ENCODE data around the gene PRAF2.

Gene PRAF2

DNA sequence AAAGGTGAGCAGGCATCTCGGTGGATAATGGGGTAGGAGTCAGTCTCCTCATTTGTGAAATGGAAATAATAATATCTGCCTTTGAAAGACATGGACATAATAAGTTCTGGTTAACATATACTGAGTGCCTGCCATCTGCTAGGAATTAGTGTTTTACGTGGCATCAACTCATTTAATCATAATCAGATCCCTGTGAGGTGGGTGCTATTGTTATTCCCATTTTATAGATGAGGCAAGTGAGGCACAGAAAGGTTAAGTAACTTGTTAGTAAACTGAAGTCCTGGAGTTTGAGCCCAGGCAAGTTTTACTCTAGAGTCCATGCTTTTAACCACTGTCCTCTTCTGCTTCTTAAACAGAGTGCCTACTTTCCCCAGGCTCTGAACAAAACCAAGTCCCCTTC lies 7.5 kb downstream of the PRAF2 start:
- Mint-ChIP-seq H3K4me3 (no peak overlapping the region), H3K9me3 (no peaks in the 10 kb centered on the region), H3K36me3 (ENCODE audit: low read depth) (peaks cover 5% of the 10 kb centered on the region), H3K27ac (no peak overlapping the region), H3K27me3 (ENCODE audit: low read depth) (no peaks in the 10 kb centered on the region), H3K4me1 (ENCODE audit: low read depth) (no peaks in the 10 kb centered on the region)

DNA sequence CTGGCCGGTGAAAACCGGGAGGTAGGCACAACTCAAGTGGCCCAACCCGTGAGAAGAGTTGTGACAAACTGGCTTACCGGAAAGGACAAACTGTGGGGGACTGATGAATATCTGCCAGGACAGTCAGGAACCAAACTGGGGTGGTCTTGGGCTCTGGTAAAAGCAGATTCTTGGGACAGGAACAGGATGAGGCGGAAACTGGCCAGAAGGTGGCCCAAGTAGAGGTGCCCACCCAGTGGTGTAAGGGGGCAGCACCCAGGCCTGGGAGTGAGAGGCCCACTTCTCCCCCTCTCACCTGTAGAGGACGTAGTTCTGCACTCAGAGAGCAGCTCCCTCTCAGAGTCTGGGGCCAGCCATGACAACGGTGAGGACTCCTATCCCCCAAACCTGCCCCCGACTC lies 9.1 kb downstream of the PRAF2 start:
- Mint-ChIP-seq H3K4me3 (no peak overlapping the region), H3K4me1 (ENCODE audit: low read depth) (no peaks in the 10 kb centered on the region), H3K9me3 (no peaks in the 10 kb centered on the region), H3K27me3 (ENCODE audit: low read depth) (no peaks in the 10 kb centered on the region), H3K36me3 (ENCODE audit: low read depth) (no peaks in the 10 kb centered on the region), H3K27ac (no peak overlapping the region)

DNA sequence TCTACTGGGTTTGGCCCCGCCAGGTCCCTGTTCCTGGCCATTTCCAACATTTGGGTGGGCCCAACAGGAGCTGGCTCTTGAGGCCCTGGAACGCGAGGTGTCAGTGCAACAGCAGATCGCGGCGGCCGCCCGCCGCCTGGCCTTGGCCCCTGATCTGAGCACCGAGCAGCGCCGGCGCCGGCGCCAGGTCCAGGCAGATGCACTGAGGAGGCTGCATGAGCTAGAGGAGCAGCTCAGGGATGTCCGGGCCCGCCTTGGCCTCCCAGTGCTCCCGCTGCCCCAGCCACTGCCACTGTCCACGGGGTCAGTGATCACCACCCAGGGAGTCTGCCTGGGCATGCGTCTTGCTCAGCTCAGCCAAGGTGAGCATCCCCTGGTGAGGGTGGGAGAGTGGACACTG lies 9.5 kb downstream of the PRAF2 start:
- no peaks in the 10 kb centered on the region for H3K4me1 Mint-ChIP-seq (ENCODE audit: low read depth)
- no peaks in the 10 kb centered on the region for H3K9me3 Mint-ChIP-seq
- no peak overlapping the region for H3K27ac Mint-ChIP-seq

DNA sequence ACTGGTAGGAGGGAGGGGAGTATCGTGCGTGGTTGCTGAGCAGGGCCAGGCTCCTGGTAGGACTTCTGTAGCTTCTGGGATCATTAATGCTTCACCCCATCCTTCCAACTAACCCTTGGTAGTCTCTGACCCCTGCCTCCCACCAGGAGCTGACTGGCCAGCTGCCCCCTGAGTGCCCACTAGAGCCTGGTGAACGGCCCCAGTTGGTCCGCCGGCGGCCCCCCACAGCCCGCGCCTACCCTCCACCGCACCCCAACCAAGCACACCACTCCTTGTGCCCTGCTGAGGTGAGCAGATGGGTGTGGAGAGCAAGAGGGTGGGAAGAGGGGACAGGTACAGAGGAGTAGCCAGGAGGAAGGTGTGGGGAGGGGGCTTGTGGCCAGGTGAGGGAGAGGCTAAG lies 10.1 kb downstream of the PRAF2 start:
- Mint-ChIP-seq H3K9me3 (no peaks in the 10 kb centered on the region), H3K4me3 (no peak overlapping the region), H3K36me3 (ENCODE audit: low read depth) (no peaks in the 10 kb centered on the region), H3K27ac (no peak overlapping the region), H3K27me3 (ENCODE audit: low read depth) (no peaks in the 10 kb centered on the region), H3K4me1 (ENCODE audit: low read depth) (no peaks in the 10 kb centered on the region)

More for the DNA sequence above, 9.5 kb downstream of the PRAF2 start:
- Mint-ChIP-seq H3K36me3 (ENCODE audit: low read depth) (no peaks in the 10 kb centered on the region), H3K27me3 (ENCODE audit: low read depth) (no peaks in the 10 kb centered on the region), H3K4me3 (no peak overlapping the region)

DNA sequence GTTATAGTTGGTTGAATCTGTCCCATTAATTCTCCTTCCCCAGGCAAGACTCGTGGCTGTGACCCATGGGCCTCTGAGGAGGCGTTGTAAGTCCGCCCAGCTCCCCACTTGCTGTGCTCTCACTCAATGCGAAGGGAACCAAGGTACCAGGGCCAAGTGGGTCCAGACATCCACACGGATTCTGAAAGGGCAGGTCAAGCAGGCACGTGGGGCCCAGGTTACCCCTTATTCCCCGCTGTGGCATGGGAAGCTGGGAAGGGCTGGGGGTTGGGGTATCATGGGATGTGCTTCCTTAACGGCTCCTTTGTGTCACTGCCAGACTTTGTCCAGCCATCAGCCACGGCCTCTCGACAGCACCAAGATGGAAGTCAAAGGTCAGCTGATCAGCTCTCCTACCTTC lies 11.9 kb downstream of the PRAF2 start:
- H3K27ac Mint-ChIP-seq, result no peak overlapping the region
- no peak overlapping the region for H3K4me3 Mint-ChIP-seq
- no peaks in the 10 kb centered on the region for H3K27me3 Mint-ChIP-seq (ENCODE audit: low read depth)
- H3K9me3 Mint-ChIP-seq, result no peaks in the 10 kb centered on the region
- no peaks in the 10 kb centered on the region for H3K36me3 Mint-ChIP-seq (ENCODE audit: low read depth)
- H3K4me1 Mint-ChIP-seq (ENCODE audit: low read depth), result no peaks in the 10 kb centered on the region

DNA sequence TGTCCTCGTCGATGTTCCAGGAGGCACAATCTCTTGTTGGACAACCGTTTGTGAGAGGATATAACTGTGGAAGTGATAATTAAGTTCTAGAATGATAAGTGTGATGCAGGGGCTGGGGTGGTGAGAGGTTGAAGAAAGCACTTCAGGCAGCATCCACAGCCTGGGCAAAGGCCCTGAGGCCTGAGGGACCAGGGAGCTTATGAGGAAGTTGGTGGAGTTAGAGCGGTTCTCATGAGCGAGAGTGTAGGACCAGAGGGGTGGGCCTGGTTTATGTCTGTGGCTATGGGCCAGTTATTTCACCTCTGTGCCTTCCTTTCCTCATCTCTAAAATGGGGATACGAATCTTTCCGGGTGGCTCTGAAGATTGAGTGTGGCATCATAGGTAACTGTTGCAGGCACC lies 12.3 kb downstream of the PRAF2 start:
- Mint-ChIP-seq H3K4me3 (no peak overlapping the region), H3K27ac (no peak overlapping the region), H3K36me3 (ENCODE audit: low read depth) (no peaks in the 10 kb centered on the region)

DNA sequence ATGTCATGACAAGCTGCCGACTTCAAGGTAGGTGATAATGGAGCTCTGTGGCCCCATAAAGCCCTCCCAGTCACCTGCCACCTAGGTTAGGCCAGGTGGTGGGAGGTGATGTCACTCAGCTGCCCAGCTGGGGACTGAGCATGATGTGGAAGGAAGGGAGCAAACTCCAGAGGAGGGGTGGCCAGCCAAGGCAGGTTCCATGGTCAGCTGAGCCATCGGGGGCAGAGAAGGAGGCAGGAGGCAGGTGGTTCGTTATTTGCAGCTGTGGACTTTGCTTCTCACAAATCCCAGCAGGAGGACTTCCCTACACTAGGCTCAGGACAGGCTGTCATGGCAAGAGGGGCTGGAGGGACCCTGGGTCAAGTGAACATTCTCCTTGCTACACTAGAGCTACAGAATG lies 12.9 kb downstream of the PRAF2 start:
- Mint-ChIP-seq H3K4me3 (no peak overlapping the region), H3K27ac (no peak overlapping the region), H3K27me3 (ENCODE audit: low read depth) (no peaks in the 10 kb centered on the region), H3K4me1 (ENCODE audit: low read depth) (no peaks in the 10 kb centered on the region), H3K9me3 (no peaks in the 10 kb centered on the region), H3K36me3 (ENCODE audit: low read depth) (no peaks in the 10 kb centered on the region)

More for the DNA sequence above, 12.3 kb downstream of the PRAF2 start:
- Mint-ChIP-seq H3K4me1 (ENCODE audit: low read depth) (no peaks in the 10 kb centered on the region), H3K9me3 (no peaks in the 10 kb centered on the region), H3K27me3 (ENCODE audit: low read depth) (no peaks in the 10 kb centered on the region)

DNA sequence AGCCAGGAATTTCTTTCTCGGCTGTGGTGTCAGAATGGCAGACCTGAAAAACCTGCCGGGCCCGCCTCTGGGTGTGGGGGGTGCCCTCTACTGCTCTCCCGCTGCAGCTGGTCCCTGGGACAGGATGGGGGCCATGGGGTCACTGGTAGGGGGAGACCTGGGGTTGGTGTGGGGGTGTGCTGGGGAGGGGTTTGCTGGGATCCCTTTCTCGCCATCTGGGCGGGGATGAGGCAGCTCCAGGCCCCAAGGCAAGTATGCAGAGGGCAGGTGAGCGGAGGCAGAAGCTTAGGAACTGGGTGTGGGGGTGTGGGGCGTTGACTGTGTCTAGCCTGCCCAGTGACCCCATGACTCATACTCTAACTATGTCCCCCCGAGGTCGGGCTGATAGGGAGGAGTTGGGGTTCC lies 14.1 kb downstream of the PRAF2 start:
- Mint-ChIP-seq H3K4me3 (no peak overlapping the region), H3K9me3 (no peaks in the 10 kb centered on the region), H3K27me3 (ENCODE audit: low read depth) (no peaks in the 10 kb centered on the region), H3K4me1 (ENCODE audit: low read depth) (peaks cover 2% of the 10 kb centered on the region), H3K36me3 (ENCODE audit: low read depth) (no peaks in the 10 kb centered on the region), H3K27ac (no peak overlapping the region)

DNA sequence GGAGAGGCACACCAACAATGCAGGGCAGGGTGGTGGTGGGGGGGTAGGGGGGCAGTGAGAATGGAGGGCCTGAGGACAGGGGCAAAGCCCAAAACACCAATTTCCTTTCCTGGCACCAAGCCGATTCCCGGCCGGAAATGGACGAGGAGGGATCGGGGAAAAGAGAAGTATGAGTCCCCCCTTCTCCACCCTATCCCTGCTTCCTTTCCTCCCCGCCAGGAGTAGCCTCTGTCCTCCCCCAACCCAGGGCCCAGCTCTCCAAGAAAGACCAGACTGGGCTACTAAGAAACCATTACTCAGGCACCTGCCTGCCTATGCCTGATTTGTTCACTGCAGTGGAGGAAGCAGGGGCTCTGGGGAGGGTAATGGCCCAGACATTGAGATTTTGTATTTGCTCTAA lies 14.6 kb downstream of the PRAF2 start:
- Mint-ChIP-seq H3K4me1 (ENCODE audit: low read depth) (peaks cover 7% of the 10 kb centered on the region), H3K27ac (no peak overlapping the region), H3K4me3 (no peak overlapping the region), H3K27me3 (ENCODE audit: low read depth) (no peaks in the 10 kb centered on the region), H3K9me3 (no peaks in the 10 kb centered on the region), H3K36me3 (ENCODE audit: low read depth) (peaks cover 4% of the 10 kb centered on the region)

DNA sequence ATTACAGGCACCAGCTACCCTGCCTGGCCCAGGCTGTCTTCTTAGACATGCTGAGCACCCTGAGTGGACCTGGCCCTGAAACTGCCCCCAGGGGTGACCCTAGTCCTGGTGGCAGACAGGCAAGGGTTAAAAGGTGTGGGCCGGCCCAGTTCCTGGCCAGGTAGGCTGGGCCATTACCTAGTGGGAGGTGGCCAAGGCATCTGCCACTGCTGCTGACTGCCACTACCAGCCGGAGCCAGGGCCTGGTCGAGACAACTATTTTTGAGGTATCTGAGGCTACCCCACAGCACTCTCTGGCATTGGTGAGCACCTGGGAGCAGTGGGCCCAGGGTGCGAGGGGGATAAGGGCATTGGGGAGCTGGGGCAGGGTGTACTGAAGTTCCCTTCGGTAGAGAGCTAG lies 15.0 kb downstream of the PRAF2 start, which contains the start of gene CCDC120:
CCDC120 (plus strand) TSS at position 206 of the 400 bp plus-strand sequence. CDS start 3,043 bp downstream, outside the sequence.
- H3K36me3 Mint-ChIP-seq (ENCODE audit: low read depth), result peaks cover 6% of the 10 kb centered on the region
- H3K4me3 Mint-ChIP-seq, result no peak within 1 kb of the TSS
- H3K27ac Mint-ChIP-seq, result no peak within 1 kb of the TSS
- no peaks in the 10 kb centered on the region for H3K9me3 Mint-ChIP-seq
- H3K4me1 Mint-ChIP-seq (ENCODE audit: low read depth), result peaks cover 10% of the 10 kb centered on the region
- no peaks in the 10 kb centered on the region for H3K27me3 Mint-ChIP-seq (ENCODE audit: low read depth)

DNA sequence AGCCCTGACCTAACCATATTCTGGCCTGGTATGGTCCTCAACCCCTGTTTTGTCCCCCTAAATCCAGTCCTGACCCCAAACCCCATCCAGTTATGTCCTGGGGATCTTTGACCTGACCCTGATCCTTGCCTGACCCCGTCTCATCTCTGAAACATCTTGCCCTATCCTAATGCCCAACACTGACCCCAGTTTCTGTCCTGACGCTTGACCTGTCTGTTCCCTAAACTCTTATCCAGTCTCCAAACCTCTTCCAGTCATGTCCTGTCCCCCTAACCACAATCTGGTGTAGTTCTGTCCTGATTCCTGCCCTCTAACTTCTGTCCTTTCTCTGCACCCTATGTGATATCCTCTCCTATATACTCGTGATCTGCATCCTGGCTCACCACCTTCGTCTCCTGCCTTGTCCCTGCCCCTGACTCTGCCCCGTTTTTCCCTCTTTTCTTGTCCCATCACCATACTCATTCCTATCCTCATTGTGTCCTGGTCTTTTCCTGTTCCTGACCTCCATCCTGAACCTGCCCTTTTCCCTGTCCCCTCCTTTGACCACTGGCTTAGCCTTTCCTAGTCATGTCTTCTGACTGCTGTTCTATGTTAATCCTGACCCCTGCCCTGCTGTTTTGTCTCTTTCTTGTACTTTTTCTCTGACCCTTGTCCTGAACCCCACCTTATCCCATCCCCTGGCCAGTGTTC lies 19.6 kb downstream of the PRAF2 start:
- H3K27me3 Mint-ChIP-seq (ENCODE audit: low read depth), result no peaks in the 10 kb centered on the region

DNA sequence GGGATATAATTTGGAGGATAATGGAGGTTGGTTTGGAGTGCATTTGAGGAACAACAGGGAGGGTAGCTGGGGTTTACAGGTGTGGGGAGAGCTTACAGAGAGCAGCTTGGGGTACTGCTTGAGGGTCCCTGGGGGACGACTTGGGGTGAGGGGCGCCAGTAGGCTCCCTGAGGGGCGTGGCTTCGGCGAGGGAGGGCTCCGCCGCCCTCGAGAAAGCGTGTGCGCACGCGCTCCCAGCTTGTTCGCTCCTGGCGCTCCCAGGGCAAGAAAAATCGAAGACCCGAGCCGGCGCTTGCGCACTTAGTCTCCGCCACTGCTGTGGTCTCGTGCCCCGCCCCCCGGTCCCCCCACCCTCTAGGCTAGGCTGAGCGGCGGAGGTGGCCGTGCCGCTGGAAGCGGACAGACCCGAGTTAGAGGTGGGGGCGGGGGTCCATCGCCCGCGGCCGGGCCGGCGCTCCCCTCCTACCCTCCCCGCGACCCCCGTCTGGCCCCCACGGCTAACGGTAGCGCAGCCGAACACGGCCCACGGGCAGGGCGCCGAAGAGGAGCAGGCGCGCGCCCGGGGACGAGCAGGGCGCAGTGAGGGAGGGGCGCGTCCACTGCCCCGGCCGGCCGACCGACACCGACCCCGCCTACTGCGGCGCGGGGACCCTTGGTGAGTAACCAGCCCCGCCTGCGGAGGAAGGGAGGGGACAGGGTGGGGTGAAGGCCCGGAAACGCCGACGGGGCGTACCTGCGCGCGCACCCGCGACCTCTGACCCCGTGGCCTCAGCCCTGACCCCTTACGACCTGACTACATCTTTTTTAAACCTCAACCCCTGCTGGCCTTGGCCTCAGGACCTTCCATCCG lies 20.4 kb downstream of the PRAF2 start:
- H3K4me1 Mint-ChIP-seq (ENCODE audit: low read depth), result peaks cover 20% of the 10 kb centered on the region
- H3K27ac Mint-ChIP-seq, result peak overlapping the region; percentile 89
- no peaks in the 10 kb centered on the region for H3K9me3 Mint-ChIP-seq
- H3K4me3 Mint-ChIP-seq, result peak overlapping the region; percentile 89
- no peaks in the 10 kb centered on the region for H3K27me3 Mint-ChIP-seq (ENCODE audit: low read depth)
- H3K36me3 Mint-ChIP-seq (ENCODE audit: low read depth), result peaks cover 9% of the 10 kb centered on the region

More for the DNA sequence above, 19.6 kb downstream of the PRAF2 start:
- peak overlapping the region; percentile 89 for H3K27ac Mint-ChIP-seq
- peaks cover 9% of the 10 kb centered on the region for H3K36me3 Mint-ChIP-seq (ENCODE audit: low read depth)
- H3K4me1 Mint-ChIP-seq (ENCODE audit: low read depth), result peaks cover 20% of the 10 kb centered on the region
- peak overlapping the region; percentile 89 for H3K4me3 Mint-ChIP-seq
- H3K9me3 Mint-ChIP-seq, result no peaks in the 10 kb centered on the region

DNA sequence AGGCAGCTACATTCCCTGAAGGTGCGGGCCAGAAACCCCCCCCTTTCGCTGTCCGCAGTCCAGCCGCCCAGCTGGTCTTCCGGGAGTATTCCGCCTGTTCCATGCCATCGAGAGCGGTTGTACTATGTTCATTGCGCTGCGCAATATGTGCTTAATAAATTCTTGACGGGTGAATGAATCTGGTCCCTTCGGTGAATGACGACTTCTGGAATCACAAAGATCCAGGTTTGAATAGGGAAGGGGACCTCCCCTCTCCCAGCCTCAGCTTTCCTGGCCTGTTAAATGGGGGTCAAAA lies 29.9 kb downstream of the PRAF2 start:
- peaks cover 16% of the 10 kb centered on the region for H3K36me3 Mint-ChIP-seq (ENCODE audit: low read depth)
- peak overlapping the region; percentile 89 for H3K4me3 Mint-ChIP-seq
- H3K27ac Mint-ChIP-seq, result peak overlapping the region; percentile 81
- H3K9me3 Mint-ChIP-seq, result no peaks in the 10 kb centered on the region
- no peaks in the 10 kb centered on the region for H3K27me3 Mint-ChIP-seq (ENCODE audit: low read depth)
- peaks cover 31% of the 10 kb centered on the region for H3K4me1 Mint-ChIP-seq (ENCODE audit: low read depth)

DNA sequence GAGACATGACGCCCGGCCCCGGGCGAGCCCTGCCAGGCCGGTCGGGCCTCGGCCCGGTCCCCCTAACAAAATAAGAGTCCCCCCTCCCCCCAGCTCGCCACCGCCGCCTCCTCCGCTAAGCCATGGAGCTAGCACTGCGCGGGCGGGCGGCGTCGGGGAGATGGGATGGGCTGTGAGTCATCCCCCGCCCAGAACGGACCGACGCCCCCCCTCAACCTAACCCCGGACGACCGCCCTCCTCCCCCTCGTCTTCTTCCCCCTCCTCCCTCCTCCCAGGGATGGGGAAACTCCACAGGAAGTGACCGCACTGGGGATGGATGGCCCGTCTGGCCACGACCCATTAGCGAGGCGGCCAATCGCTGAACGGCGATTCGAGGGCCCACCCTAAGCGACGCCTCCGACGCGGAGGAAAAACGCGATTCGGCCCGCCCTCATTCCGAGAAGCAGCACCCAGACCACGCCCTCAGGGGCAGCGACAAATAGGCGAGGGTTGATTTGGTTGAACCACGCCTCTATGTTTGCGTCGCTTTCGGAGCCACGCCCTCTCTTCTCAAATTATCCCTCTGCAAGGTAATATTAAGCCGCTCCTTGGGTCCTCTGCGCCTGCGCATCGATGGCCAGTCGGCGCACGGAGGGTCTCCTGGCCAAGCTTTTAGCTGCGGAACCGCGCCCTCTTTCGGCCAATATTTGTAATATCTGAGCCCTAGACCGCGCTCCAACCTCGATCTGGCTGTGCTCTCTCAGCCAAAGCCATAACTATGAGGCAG lies 30.4 kb downstream of the PRAF2 start, which contains the start of gene TFE3:
TFE3 (minus strand) TSS at position 138 of the 767 bp plus-strand sequence; CDS start at position 7, 131 bp downstream.
- peaks cover 21% of the 10 kb centered on the region for H3K36me3 Mint-ChIP-seq (ENCODE audit: low read depth)
- H3K27me3 Mint-ChIP-seq (ENCODE audit: low read depth), result no peaks in the 10 kb centered on the region
- peak within 1 kb of the TSS; percentile 96 for H3K27ac Mint-ChIP-seq
- peak within 1 kb of the TSS; percentile 89 for H3K4me3 Mint-ChIP-seq
- no peaks in the 10 kb centered on the region for H3K9me3 Mint-ChIP-seq
- peaks cover 31% of the 10 kb centered on the region for H3K4me1 Mint-ChIP-seq (ENCODE audit: low read depth)
